HG02981 (cell line): ENCODE results near the gene KRIT1.
A peak's percentile ranks its signal among the peaks of the same experiment; 100 is the strongest.
"Not testable (repeated sequence)": the region's sequence is repeated elsewhere in the genome, so short reads cannot be mapped to it uniquely, and the experiment has no call there.

Experiments
- ATAC-seq: cut with Tn5 transposase; IDR thresholded peaks from one replicate; pipeline ENCODE4 v1.9.1; 2021; ENCODE audit warnings: mild to moderate bottlenecking, moderate library complexity; ENCODE audit not compliant: unreplicated experiment

The KRIT1 gene

DNA sequence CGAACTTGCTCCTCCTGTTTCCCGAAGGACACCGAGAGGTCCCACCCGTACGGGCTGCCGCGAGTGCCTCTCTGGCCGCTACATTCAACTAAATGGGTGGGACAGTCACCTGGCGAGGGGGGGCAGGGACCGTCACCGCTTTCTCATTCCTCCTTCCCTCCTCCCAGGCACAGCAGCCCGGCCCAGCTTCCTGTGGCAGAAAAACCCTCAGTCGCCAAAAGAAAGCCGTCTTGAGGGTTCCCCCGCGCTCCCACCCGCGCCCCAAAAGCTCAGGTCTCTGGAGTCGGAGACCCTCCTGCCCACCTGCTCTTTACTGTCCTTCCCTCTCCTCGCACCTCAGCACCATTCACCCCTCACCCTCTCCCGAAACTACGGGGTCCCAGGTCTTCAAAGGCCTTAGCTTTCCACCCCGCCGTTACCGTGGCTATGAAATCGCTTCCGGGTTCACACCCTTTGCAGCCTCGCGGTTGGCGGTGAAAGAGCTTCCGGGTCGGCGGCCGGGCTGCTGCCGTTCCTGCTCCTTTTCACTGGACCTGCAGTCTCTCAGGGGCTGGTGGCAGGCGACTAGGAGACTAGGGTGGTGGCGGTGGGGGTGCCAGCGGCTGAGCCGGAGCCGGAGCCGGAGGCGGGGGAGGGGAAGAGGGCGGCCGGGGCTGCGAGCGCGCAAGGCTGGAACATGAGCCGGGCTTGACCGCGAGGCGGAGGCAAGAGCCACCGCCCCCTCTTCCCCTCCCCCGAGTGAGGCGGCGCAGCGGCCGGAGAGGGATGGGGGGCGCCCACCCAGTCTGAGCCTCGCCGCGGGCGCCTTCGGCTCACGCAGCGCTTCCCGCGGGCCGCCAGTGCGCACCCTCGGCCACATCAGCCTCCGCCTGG is at the start of gene KRIT1, which contains the start of gene ANKIB1:
Gene KRIT1 (minus strand): TSS at position 428 of the 873 bp plus-strand sequence. CDS start 3,779 bp downstream, outside the sequence.
Gene ANKIB1 (plus strand): TSS at position 488 of the 873 bp plus-strand sequence. CDS start 49,005 bp downstream, outside the sequence.
- peak; percentile 71 for ATAC-seq

- no peak for ATAC-seq
Observed at GRCh38 chr7:92295391-92295790, 49.7 kb upstream of the KRIT1 start.

DNA sequence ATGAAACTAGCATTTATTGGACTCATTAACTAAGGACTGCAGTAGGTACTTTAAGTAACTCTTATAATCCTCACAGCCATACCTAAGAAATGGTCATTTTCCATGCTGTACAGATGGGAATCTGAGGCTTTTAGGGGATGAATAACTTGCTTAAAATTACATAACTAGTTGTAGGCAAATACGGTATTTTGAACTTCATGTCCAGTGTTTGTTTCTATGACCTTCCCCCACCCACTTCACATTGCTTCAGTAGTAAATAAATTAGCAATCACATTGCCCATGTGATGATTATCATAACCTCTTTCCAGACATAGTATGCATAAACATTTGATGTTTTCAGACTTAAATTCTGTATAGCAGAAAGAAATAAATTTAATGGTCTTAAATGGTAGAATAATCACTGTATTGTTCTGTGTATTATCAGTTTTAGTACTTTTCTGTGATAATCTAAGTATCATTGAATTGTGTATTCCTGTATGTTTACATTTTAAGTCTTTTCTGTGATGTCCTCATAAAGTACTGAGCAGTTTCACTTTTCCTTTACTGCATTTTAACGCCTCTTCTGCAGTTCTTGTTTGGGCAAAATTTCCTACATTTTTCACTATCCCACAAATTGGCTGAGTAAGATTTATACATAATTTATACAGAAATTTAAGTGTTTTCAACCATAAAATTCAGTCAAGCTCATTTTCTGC is 48.3 kb upstream of the KRIT1 start:
- ATAC-seq, result no peak

- no peak for ATAC-seq
Observed at GRCh38 chr7:92292981-92293380, 47.3 kb upstream of the KRIT1 start.

DNA sequence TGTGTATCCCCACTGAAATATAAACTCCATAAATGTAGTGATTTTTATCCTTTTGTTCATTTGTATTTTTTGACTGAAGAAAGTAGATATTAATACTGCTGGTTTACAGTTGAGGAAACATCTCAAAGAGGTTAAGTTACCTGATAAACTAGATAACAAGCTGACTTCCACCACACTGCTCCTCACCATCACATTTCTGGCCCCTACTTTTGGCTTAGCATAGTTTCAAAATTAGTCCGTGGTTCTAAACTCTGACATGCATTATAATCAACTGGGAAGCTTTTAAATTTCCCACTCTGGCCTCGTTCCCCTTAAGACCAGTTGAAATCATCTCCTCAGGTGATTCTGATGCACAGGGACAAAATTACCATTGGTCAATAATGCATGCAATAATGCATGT is 43.6 kb upstream of the KRIT1 start:
- no peak for ATAC-seq

DNA sequence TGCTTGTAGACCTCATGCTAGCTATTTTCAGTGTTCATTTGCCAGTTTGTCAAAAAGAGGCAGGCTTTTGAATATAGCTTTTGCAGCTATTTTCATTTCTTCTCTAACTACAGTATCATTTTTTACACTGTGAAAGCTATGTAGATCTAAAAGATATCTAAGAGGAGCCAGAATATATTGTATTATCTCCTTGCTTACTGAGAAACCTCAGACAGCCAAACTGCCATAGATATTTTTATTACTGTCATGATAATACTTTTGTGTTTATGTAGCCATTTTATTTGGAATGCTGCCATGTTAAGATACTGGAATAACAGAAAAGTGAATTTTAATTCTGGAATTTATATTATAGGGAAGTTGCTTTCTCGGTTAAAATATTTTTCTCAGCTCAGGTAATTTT is 37.2 kb upstream of the KRIT1 start:
- no peak for ATAC-seq

DNA sequence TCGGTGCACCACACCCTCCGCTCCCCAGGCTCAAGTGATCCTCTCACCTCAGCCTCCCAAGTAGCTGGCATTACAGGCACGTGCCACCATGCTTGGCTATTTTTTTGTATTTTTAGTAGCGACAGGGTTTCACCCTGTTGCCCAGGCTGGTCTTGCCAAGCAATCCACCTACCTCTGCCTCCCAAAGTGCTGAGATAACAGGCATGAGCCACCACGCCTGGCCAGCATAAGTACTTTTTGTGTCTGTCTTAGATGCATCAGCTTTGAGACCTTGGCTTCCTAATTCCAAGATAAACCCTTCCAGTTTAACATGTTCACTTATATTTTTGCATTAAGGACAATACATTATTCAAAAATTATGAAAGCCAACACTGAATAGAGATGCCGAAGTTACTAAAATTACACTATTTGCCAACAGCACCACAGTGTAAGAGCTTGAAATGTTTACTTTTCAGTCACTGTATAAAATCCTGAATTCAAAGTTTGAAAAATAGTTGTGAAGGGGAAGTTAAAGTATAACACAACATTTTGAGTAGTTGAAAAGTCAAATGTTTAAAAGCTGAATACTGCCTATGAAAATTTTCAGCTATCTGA is 36.6 kb upstream of the KRIT1 start:
- ATAC-seq, result no peak

DNA sequence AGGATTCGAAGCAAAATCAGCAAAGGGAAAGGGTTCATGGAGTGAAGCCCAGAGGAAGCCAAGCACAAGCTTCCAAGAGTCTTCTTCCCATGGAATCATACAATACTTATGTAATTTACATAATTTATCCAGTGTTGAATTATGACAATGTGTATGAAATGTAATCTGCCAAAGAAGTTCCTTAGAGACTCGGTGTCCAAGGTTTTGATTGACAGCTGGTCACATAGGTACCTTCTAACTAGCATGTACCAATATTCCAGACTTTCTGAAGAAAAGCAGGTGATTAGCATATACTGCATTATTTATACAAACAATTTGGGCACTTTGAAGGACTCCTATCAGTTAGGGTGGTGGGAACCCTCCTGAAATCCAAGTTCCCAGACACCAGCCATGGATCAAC is 35.3 kb upstream of the KRIT1 start:
- no peak for ATAC-seq

GRCh38 chr7:92279396-92280031 is 33.8 kb upstream of the KRIT1 start:
- ATAC-seq, result no peak

DNA sequence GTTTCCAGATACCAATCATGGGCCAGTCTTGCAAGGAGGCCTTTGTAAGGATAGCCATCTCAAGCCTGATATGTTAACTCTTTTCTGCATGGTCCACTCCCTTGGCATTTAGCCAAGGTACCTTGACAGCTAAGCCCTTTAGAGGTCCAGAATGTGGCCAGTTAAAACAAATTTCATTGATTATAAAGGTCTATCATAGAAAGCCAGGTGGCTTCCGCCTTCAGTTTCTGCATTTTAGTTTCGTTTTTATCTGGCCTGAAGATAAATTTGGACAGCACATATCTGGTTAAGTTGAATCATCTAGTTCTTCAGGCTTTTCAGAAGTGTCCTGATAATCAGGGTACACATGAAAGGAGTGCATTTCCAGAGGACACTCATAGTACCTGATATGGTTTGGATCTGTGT is 30.7 kb upstream of the KRIT1 start:
- ATAC-seq, result no peak

GRCh38 chr7:92275327-92275726 is 29.6 kb upstream of the KRIT1 start:
- no peak for ATAC-seq

- no peak for ATAC-seq
Observed at GRCh38 chr7:92268921-92269320, 23.2 kb upstream of the KRIT1 start.

DNA sequence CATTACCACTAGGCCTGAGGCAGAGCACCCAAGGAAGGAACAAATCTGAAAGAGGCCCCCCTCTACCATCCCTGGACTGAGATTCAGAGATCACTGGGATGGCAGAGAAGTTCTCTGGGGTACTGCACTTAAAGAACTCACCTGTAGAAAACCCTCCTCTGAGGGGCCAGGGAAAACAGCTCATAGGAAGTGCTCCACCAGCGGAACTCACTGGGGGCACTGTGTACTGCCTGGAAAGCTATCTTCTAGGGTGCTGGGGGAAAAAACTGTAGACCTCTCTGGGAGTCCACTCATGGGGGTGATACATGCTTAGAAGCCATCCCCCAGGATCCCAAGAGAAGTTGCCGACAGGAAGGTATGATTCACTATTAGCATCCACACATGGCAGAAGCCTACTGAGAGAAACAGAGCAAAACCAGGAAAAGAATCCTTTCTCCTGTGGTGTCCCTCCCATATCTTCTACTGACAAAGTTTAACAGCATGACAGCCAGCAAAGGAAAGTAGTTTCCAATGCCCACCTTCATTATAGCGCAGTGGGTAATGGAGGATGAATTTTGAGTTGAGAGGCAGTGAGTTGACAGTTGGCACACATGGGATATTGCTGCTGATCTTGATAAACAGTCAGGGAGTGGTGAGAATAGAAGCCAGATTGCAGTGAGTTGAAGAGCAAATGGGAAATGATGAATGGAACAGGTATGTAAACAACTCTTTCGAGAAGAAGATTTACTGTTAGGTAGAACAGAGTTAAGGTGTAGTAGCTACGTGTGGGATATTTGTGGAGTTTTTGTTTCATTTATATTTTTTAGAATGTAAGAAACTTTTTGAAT is 20.9 kb upstream of the KRIT1 start:
- ATAC-seq, result no peak

DNA sequence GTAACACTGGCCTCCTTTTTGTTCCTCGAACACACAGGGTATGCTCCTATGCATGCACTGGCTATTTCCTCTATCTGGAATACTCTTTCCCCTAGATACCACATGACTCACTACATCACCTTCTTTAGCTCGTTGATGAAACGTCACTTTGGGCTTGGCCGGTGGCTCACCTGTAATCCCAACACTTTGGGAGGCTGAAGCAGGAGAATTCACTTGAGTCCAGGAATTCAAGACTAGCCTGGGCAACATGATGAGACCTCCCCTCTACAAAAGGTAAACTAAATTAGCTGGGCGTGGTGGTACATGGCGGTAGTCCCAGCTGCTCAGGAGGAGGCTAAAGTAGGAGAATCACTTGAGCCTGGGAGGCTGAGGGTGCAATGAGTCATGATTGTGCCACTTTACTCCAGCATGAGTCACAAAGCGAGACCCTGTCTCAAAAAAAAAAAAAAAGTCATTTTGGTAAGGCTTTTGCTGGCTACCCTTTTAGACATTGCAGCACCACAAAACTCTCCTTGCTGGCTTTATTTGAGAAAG is 14.6 kb upstream of the KRIT1 start:
- ATAC-seq, result no peak

DNA sequence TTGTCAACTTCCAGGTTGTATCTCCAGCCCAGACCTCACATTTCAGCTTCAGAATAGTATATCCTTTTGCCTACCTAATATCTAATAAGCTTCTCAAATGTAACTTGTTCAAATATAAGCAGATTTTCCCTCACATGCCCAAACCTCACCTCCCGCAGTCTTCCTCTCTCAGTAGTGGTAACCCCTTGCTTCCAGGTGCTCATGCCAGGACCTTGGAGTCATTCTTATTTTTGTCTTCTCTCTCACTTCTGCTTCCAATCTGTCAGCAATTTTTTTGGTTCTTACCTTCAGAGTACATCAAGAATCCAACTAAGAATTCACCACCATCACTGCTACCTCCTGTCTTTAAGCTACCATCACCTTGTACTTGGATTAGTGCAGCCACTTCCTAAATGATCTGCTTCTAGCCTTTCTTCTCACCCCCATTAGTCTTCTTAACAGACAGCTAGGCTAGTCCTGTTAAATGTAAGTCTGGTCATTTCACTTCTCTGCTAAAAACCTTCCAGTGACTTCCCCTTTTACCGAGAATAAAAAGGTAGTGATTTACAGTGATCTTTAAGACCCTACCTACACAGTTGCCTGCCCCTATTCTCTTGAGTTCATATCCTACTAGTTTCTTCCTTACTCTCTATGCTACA is 14.0 kb upstream of the KRIT1 start:
- no peak for ATAC-seq

- no peak for ATAC-seq
Observed at GRCh38 chr7:92259062-92259461, 13.3 kb upstream of the KRIT1 start.

- no peak for ATAC-seq
Observed at GRCh38 chr7:92255308-92255707, 9.6 kb upstream of the KRIT1 start.

DNA sequence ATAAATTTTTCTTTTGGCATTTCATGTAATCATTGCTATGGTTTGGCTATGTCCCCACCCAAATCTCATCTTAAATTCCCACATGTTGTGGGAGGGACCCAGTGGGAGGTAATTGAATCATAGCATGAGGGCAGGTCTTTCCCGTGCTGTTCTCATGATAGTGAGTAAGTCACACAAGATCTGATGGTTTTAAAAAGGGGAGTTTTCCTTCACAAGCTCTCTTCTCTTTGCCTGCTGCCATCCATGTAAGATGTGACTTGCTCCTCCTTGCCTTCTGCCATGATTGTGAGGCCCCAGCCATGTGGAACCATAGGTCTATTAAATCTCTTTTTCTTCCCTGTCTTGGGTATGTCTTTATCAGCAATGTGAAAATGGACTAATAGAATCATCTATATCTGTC is 9.1 kb upstream of the KRIT1 start:
- ATAC-seq, result not testable (repeated sequence)

DNA sequence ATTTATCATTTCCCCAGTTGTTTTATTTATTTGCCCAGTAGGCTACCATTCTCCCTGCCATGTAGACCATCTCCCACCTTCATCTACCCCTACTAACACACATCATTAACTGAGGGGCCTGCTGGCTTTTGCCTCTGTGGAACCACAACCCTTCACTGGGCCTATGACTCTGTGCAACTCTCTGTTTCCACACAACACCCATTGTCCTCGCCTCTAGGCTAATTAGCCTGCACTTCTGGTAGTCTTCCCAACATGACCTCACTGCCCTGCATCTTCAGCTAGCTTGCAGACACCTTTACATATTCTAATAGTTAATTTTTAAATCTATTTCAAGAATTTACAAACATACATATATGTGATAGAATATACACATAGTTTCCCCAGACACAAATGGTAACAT is 7.5 kb upstream of the KRIT1 start:
- ATAC-seq, result no peak

- no peak for ATAC-seq
Observed at GRCh38 chr7:92251181-92251580, 5.5 kb upstream of the KRIT1 start.
